Esophagus muscularis mucosa (tissue), 4 donors: ENCODE data around the gene SSBP2.
"Not testable (repeated sequence)": the region's sequence is repeated elsewhere in the genome, so short reads cannot be mapped to it uniquely, and the experiment has no call there.

Experiments
- CTCF ChIP-seq, 3 experiments: fragments of 200-600 bp in 2 of 3; fragments of 450-650 bp in 1 of 3; sonication (generic) in 2 of 3; IDR thresholded peaks; one replicate each; pipeline ENCODE4 v1.5.1; 2017 to 2019; ENCODE audit warnings: antibody characterized with exemption in 3 of 3, mild to moderate bottlenecking in 2 of 3, moderate library complexity in 1 of 3
- EP300 ChIP-seq: sonication (generic); formaldehyde crosslinking; IDR thresholded peaks from one replicate; pipeline ENCODE4 v1.6.1; 2017; ENCODE audit warnings: antibody characterized with exemption
- POLR2A ChIP-seq: fragments of 450-650 bp; IDR thresholded peaks from one replicate; pipeline ENCODE4 v1.6.1; 2017; ENCODE audit warnings: antibody characterized with exemption, moderate library complexity, mild to moderate bottlenecking, low read depth

DNA sequence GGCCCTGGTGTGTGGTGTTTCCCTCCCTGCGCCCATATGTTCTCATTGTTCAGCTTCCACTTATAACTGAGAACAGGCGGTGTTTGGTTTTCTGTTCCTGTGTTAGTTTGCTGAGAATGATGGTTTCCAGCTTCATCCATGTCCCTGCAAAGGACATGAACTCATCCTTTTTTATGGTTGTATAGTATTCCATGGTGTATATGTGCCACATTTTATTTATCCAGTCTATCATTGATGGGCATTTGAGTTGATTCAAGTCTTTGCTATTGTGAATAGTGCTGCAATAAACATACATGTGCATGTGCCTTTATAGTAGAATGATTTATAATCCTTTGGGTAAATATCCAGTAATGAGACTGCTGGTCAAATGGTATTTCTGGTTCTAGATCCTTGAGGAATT, 36.8 kb downstream of the SSBP2 start:
- TF ChIP-seq CTCF (IDR thresholded peaks at IDR 0.05); POLR2A; EP300: not testable (repeated sequence)
